Left kidney (tissue), 2 donors: ENCODE data around the gene CEP120. TPM values are rescaled to one million over a fixed set of nuclear protein-coding genes. Genes with fewer than 3 reads are reported as not detected.
"Not testable (repeated sequence)": the region's sequence is repeated elsewhere in the genome, so short reads cannot be mapped to it uniquely, and the experiment has no call there.

Experiments used
- DNase-seq: peaks from one replicate; pipeline ENCODE4 v3.0.0-alpha.2; 2013
- polyA plus RNA-seq: library from polyadenylated mRNA; unstranded; fragments of 120-200 nt; gene quantifications from one replicate; pipeline ENCODE4 v1.2.1, GENCODE V29; 2013; ENCODE audit not compliant: insufficient read length

CEP120 gene
- polyA plus RNA-seq, 1 donor, result 25.2 TPM

DNA sequence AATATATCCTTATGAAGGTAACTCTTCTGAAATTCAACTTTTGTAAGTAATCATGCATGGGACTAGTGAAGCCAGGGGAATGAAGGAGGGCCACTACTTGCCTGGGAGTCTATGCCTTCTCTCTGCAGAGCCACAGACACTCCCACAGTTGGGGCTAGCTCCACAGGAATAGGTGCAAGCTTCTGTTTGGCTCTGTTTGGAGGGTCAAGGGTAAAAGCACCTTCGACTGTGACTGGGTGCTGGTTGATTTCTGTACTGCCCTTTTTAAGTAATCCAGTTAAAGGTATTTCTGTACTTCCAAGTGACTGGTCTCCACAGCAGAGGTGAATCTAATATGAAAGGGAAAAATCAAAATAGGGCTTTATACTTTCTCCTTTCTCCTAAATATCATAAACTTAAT is 32.2 kb downstream of the CEP120 start:
- DNase-seq, result no peak

DNA sequence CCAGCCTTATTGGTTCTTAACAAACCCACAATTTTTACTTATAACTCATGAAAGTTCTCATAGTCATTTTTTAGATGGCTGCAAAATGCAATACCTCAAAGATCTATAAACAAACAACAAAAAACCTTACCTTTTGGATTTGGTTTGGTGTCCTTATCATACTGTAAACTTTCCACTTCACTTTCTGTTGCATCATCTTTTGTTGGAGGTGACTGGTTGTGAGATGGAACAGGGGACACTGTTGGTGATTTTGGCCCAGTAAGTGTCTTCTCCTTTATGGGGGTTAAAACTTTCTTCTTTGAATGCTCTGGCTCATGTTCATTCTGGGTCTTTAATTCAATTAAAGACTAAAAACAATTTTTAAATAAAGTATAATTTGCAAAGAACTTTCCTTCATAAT is 33.4 kb downstream of the CEP120 start:
- DNase-seq, result no peak

DNA sequence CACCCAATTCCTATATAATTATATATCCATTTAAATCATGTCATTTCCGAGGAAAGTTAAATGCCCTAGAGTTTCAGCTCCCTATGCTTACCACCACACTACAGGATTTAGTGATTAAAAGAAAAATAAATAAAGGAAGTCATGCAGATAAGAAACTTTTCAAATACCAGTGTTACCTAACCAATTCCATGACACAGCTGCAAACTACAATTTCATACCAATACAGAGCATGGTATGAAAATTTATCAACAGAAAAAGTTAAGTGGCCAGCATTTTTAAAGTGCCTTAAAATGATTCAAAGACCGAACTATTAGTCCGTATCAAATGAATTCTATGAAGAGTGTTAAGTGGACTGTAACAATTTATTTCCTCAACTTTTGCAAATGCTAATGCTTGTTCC is 35.9 kb downstream of the CEP120 start:
- DNase-seq, result no peak

DNA sequence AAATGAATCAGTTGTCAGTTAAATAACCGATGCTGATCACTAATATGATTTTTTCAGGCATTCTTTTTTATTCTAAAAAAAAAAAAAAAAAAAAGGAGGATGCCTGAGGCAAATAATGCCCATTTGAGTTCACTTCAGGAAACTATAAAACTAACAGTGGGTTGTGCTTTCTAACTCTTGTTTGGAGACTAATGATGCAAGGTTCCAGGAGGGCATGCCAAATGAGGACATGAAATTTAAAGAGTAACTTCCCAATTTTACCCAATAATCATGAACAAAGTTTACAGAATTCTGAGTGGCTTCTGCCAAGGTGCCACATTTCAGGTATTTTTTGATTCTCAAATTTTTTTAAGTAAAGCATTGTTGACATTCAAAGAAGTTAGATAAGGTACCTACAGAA is 41.0 kb downstream of the CEP120 start:
- DNase-seq, result no peak

DNA sequence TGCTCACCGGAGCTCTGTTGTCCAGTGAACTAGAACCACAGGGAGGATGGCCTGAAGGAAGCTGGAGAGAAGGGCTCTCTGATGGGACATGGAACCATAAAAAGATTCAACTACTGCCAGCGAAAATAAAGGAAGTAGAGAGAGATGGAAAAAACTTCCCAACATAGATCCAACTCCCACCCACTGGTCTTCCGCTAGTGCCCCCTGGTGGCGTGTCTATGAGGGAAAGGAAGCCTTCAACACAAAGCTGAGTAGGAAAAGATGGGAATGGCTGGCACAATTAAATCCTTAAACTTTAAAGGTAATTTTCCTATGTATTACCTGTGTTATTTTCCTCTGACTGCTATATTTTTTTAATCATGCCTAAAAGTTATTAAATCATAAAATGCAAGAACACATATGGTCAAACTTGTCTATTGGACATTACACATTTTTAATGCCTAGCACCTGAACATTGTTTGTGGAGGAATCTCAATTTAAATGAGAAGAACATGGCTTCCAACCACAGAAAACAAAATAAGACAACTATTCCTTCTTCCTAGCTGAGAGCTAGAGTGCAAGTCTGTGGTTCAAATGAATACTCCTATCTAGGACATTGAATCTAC is 51.5 kb downstream of the CEP120 start:
- DNase-seq, result no peak

DNA sequence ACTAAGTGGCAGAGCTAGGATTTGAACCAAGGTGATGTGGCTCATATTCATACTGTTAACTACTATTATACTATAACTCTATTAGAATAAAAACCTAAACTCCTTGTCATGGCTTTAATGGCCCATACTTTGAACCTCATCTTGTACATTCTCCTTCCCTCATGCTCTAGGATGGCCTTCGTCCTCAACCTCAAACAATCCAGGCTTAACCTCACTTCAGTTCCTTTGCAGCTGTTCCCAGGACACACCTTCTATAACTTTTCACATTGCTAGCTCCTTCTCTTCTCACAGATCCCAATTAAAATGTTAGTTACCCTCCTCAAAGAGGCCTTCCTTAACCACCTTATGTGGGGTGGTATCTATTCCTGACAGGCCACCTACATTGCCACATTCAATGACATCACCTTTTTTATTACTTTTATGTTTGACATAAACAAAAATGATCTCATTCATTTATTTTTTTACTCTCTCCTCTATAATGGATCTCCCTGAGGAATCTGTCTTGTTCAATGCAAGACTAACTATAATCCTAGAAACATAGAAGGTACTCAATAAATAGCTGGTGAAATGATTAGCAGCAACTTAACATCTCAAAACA is 53.7 kb downstream of the CEP120 start:
- DNase-seq, result no peak

DNA sequence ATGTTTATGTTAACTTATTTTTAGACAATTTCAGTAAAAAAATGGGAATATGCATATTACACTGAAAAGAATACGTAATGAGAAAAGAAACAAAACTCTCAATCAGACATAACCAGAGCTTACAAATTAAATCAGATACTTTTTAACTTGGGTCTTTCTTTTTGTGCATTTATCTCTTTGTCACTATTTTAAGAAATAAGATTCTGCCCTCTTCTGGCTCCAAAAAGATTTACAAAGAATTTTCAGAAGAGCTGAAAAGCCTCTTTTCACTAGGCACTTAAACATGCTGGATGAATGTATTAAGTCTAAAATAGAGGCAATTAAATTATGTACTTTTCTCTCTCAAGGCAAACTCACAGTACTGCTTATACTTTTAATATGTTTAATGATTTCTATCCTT is 55.5 kb downstream of the CEP120 start:
- no peak for DNase-seq

DNA sequence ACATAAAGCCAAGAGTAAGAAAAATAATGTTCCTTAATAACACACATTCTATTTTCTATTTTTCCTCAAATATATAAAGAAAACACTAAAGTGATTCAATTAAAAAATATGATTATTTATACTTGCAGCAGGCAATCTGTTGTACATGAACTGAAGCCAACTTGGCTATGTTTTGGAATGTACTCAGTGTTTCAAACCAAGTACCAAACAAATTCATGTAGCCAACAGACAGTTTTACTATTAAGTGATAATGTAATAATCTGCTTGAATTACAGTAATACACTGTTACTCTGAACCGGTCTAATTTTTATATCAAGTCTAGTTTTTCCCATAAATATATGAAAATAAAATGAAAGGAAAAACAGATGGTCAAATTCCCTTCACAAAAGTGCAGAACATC is 58.0 kb downstream of the CEP120 start:
- DNase-seq, result no peak

DNA sequence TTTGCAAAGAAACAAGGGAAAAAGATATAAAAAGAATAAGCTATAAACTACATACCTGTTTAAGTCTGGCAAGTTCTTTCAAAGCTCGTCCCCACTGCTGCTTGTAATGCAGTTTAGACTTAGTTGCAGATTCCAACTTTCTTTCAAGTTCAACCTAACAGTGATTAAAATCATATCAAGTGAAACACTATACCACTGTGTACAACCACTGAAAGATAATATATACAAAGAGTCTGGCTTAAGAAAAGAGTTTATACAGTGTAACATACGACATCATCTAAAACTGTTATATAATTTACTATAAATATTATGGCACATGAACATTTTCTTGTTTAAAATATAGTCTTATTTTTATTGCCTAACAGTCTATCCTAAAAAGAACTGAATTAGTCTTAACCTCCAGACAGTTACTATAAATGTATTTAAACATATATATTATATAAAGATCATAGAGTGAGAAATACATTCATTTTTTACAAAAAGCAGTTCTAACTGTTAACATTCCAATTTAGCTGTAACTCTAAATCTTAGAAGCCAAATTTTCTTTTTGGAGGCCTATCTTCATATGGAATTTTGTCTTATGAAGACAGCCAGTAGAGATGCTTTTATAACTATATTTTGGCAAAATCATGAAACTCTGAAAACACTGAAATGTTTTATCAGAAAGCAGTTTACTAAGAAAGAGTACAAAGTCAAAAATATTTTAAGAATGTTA is 58.6 kb downstream of the CEP120 start:
- no peak for DNase-seq

DNA sequence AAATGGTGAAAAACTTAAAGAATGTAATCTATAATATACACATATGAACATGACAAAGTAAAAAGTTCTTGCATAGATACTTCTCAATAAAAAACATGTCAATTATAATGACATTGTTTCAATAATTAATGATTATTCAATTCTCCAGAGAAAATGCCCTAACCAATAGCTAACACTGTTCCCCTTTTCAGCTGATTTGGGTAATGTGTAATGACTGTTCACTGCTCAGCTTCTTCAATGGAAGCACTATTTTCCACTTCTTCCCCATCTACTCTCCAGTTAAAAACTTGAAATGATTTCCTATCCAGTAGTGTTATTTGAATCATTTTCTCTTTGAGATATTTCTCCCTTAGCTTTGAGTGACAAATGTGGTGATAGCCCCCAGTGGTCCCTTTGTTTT is 62.3 kb downstream of the CEP120 start:
- no peak for DNase-seq

DNA sequence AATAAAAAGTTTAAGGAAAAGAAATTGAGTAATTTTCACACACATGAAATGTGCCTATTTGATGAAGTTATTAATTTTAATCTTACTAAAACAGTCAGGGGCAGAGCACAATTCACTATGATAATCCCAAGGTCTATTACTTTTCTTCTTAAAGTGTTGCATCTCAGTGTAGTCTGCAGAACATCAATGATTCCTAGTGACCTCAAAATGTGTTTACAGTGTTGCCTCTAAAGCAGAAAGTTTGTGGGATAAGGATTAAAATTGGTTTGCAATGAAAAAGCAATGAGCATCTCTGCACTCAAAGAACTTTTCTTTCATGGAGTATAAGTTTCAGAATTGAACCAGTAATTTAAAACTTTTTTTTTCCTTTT is 63.0 kb downstream of the CEP120 start:
- DNase-seq, result no peak

DNA sequence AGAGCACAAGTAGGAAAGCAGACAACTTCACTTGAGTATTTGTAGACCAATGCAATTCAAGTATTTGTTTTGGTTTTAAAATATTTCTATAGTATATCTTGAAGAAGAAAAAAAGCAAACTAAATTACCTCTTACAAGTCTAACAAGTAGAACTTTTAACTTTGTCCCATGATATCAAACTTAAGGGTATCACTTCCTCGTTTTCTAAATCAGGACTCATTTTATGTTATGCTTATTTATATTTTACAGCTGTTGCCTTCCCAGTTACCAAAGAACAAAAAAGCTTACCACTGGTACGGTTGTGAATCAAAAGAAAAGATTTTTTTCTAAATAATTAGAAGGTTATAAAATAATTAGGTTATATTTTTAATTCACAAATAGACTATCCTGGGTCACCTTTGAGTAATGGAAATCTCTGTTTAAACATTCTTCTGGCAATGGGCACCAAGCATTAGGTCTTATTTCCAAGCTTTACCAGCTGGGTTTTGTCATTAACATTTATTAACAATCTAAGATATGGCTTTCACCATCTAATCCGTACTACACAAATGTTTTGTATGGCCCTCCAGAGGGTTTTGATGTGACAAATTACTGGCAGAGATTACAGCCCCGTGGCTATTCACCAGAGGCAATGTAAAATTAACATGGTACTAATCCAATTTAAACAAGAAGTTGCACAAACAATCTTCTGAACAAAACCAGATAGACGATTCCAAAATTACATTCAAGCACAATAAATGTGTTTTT is 63.6 kb downstream of the CEP120 start:
- DNase-seq, result no peak

DNA sequence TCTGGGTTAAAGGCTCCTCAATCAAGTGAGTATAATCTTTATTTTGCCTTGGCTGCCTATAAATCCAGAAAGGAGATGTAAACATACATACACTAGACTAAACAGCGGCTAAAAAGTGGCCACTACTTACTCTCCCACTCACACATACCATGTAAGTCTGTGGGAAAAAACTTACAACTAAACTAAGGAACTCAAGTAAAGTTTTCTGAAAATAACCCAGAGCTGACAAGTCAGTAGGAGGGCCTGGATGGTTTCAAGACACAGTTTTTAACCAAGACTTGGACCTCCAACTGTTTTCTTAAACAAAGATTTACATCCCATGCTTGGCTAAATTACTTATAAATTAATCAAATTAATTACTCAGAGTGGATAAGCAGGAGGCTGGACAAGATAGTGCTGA is 64.5 kb downstream of the CEP120 start:
- no peak for DNase-seq

DNA sequence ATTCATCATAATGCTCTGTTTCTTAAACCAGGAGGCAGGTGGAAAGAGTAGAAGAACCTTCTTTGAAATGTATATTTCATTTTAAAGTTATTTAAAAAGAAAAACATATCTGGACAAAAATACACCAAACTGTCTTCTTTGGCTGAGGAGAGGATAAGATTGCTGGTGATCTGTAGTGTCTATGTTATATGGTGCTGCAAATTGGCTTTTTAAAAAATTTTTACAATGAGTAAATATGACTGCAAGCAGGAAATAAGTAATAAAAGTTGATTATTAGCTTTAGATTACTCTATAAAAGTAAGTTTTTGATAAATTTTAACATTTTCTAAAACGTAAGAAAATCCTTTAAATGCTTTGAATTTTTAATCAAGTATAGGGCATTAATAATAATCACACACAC is 64.9 kb downstream of the CEP120 start:
- no peak for DNase-seq

DNA sequence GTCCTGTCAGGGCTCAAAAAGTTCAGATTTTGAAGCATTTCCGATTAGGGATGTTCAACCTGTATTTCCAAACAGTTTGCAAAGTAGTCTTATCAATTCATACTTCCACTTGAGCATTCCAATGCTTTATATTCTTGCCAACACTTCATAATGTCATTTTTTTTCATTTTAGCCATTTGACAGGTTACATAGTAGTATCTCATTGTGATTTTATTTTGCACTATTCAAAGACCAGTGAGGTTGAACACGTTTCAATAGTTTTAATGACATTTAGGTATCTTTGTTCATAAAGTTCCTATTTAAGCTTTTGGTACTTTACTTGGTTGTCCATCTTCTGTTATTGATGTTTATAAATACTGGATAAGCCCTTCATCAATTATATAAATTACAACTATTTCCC is 71.4 kb downstream of the CEP120 start:
- DNase-seq, result no peak

DNA sequence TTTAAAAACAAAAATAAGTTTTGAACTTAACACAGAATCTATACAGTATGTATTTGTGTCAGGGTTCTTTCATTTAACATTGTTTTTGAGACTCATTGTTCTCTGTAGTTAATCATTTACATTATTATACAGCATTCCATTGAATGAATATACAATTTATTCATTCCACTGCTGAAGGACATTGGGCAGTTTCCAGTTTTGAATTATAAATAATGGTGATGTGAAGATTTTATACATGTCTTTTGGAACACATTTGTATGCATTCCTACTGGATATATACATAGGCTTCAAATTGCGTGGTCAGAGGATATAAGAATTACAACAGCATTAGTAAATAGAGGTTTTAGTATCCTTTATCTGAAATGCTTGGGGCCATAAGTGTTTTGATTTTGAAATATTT is 72.0 kb downstream of the CEP120 start:
- DNase-seq, result no peak

DNA sequence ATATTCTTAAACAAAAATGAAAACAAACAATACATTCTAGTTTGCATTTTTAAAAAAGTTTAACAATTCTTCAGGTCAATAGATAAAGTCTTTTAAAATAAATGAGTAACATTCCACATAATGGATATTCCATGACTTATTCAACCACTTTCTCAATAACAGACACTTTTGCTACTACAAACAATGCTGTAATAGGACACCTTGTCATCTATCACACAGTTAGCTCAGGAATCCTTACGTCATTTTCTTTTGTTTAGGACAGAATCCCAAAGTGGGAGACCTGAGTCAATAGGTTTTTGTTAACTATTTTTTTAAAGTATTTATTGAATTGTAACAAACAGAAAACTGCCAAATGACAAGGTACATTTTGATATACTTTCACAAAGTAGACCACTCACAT is 72.5 kb downstream of the CEP120 start:
- no peak for DNase-seq

DNA sequence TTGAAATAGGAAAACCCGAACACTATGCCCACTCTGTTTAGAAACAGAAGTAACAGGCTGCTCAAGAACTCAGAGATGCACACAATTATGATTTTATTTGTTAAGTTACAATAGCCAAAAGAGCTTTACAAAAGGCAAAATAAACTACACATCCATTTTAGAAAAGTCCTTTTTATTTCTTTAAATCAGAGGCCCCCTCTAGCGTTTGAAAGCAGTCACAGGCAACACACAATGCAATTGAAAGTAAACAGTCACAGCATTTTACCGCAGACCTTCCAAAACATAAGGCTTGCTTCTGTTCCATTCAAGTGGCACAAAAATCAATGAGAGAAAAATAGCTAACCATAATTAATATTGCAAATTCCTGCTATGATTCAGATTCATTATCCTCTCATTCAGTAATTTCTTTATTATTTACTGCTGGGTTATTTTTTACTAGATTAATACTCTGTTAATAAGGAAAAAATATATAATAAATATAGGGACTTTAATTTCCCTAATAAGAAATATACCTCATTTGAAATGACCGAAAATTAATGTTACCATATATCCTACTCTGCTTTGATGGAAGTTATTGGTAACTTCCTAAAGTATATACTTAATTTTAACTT is 78.3 kb downstream of the CEP120 start:
- peak; percentile 39 for DNase-seq

DNA sequence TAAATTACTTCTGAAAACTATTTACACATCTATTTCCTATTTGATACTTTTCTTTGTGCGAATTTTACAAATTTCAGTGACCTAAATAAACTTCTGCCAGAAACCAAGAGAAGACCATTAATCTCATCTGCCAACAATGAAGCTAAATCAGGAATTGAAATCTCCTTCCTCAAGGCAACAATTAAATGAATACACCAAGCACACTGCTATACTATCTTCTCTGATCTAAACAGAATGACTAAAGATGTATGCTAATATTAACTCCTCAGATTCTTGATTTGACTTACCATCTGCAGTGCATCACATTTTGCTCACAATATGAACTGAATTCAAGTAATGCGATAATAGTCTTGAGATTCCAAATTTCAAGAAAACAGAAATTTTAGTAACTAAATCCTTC is 82.3 kb downstream of the CEP120 start:
- no peak for DNase-seq

DNA sequence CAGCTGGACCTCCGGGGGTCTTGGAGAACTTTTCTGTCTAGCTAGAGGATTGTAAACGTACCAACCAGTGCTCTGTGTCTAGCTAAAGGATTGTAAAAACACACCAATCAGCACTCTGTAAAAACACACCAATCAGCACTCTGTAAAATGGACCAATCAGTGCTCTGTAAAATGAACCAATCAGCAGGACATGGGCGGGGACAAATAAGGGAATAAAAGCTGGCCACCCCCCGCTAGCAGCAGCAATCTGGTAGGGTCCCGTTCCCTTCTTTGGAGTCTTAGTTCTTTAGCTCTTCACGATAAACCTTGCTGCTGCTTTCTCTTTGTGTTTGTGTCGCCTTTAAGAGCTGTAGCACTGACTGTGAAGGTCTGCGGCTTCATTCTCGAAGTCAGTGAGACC is 114.8 kb downstream of the CEP120 start:
- not testable (repeated sequence) for DNase-seq

DNA sequence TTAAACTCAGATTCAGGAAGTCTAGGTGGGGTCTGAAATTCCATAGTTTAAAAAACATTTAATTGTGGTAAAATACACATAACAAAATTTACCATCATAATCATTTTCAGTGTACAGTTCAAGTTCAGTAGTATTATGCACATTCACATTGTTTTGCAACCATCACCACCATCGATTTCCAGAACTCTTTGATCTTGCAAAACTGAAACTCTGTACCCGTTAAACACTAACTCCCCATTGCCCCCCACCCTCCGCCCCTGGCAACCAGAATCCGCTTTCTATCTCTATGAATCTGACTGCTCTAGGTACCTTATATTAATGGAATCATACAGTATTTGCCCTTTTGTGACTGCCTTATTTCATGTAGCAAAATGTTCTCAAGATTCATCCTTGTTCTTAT is 117.5 kb downstream of the CEP120 start:
- no peak for DNase-seq

DNA sequence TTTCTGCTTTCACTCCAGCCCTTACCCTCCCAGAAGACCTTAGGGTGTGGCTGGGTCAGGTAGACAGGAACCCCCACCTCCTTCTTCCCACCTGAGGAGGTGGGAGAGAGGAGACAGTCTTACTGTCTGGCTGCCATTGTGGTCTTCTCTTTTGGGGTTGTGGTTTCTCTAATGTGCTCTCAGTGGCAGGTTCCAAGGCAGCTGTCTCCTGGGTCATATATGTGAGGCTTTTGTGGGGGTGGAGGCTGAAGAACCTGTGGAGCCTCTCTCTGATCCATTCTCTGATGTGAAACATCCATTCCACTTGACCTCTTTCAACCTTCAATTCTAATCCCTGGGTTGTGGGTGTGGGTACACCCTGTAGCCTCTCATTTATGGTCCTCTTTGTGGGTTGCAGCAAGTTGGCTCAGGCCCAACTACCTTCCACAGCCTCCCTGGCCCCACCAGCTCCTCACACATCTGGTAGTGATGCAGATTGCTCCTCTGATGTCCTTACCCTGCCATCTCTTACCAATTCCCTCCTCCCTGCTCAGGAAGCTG is 118.4 kb downstream of the CEP120 start:
- no peak for DNase-seq

DNA sequence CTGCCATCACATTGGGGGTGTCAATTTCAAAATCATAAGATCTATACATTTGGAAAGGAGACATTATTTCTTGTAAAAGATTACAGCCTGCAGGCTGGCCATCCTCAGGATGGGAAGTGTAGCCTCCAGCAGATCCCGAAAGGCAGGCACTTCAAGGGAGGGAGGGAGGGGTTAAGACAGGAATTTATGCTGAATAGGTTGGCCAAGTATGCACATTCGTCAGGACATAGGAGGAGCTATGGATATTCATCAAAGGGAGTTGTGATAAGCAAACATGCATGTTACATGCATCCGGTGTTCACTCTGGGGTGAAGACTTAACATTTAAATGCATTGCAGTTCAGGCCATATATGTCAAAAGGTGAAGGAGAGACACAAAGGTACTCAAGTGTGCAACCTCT is 119.4 kb downstream of the CEP120 start:
- DNase-seq, result no peak
